Keratinocyte (primary cell): ENCODE measurements around the gene DVL1. TPM values are rescaled to one million over a fixed set of nuclear protein-coding genes. Genes with fewer than 3 reads are reported as not detected.

ENCODE experiments used
- DNase-seq: peaks from one replicate; pipeline ENCODE4 v3.0.0-alpha.2; 2011; ENCODE audit warnings: low read depth, missing footprints, low spot score
- FAIRE-seq: peaks from 2 replicates; lab custom pipeline; 2011; peaks lifted over from hg19 to GRCh38; lab: Jason Lieb, UNC
- H2AFZ ChIP-seq: 2 replicates; pipeline ENCODE4 v1.6.0; 2012; ENCODE audit warnings: low read length, control low read depth, inconsistent platforms; ENCODE audit not compliant: control insufficient read depth
- H3K27ac ChIP-seq: 2 replicates; pipeline ENCODE4 v1.5.1; 2011; ENCODE audit warnings: low read length; ENCODE audit not compliant: control insufficient read depth, insufficient read depth
- H3K27me3 ChIP-seq: 3 replicates; pipeline ENCODE4 v1.6.0; 2011; ENCODE audit warnings: low read length; ENCODE audit not compliant: control insufficient read depth, insufficient read depth; ENCODE audit errors: extremely low read depth
- H3K36me3 ChIP-seq, 2 experiments: 2 replicates in 1 of 2; 3 replicates in 1 of 2; pipeline ENCODE4 v1.5.1; 2011; ENCODE audit warnings: low read length in 2 of 2, mild to moderate bottlenecking in 1 of 2; ENCODE audit not compliant: control insufficient read depth in 2 of 2, insufficient read depth in 2 of 2; ENCODE audit errors: extremely low read depth in 1 of 2
- H3K4me1 ChIP-seq: 3 replicates; pipeline ENCODE4 v1.5.1; 2011; ENCODE audit warnings: low read length; ENCODE audit not compliant: control insufficient read depth, insufficient read depth; ENCODE audit errors: extremely low read depth
- H3K4me2 ChIP-seq: 3 replicates; pipeline ENCODE4 v1.6.0; 2011; ENCODE audit warnings: low read depth, low read length; ENCODE audit not compliant: control insufficient read depth, insufficient read depth; ENCODE audit errors: extremely low read depth
- H3K4me3 ChIP-seq, 3 experiments: fragments of 200-600 bp in 1 of 3; sonication (generic) in 1 of 3; 2 replicates in 2 of 3; 3 replicates in 1 of 3; pipeline ENCODE4 v1.5.1; 2011 to 2016; ENCODE audit warnings: low read length in 3 of 3, mild to moderate bottlenecking in 3 of 3, control low read depth in 2 of 3, inconsistent platforms in 1 of 3, low read depth in 1 of 3, mixed read lengths in 1 of 3, mixed run types in 1 of 3, moderate library complexity in 1 of 3; ENCODE audit not compliant: control insufficient read depth in 2 of 3, insufficient read depth in 2 of 3; ENCODE audit errors: extremely low read depth in 1 of 3
- H3K79me2 ChIP-seq: 2 replicates; pipeline ENCODE4 v1.6.0; 2012; ENCODE audit warnings: low read length; ENCODE audit not compliant: control insufficient read depth, insufficient read depth
- H3K9ac ChIP-seq: 3 replicates; pipeline ENCODE4 v1.6.0; 2011; ENCODE audit warnings: low read length; ENCODE audit not compliant: control insufficient read depth, insufficient read depth; ENCODE audit errors: extremely low read depth
- H3K9me1 ChIP-seq: 3 replicates; pipeline ENCODE4 v1.6.0; 2011; ENCODE audit warnings: low read length; ENCODE audit not compliant: control insufficient read depth, insufficient read depth; ENCODE audit errors: extremely low read depth
- H3K9me3 ChIP-seq: 2 replicates; pipeline ENCODE4 v1.5.1; 2012; ENCODE audit warnings: low read depth, low read length; ENCODE audit not compliant: control insufficient read depth
- H4K20me1 ChIP-seq: 3 replicates; pipeline ENCODE4 v1.6.0; 2011; ENCODE audit warnings: low read length; ENCODE audit not compliant: control insufficient read depth, insufficient read depth; ENCODE audit errors: extremely low read depth
- CTCF ChIP-seq, 3 experiments: IDR thresholded peaks in 1 of 3; conservative IDR thresholded peaks in 1 of 3; optimal IDR thresholded peaks in 1 of 3; 2 replicates in 2 of 3; 3 replicates in 1 of 3; pipeline versions ENCODE3 to v1.5.1; 2011; ENCODE audit warnings: low read length in 3 of 3, mild to moderate bottlenecking in 3 of 3, moderate library complexity in 2 of 3, control low read depth in 1 of 3, inconsistent platforms in 1 of 3; ENCODE audit not compliant: insufficient read depth in 2 of 3; ENCODE audit errors: extremely low read depth in 1 of 3
- EZH2 ChIP-seq: IDR thresholded peaks from one replicate; pipeline ENCODE4 v1.6.1; 2012; ENCODE audit warnings: inconsistent platforms, mild to moderate bottlenecking, low read length, moderate library complexity
- dilution Hi-C: fragments of 300-500 bp; cut with MboI; formaldehyde crosslinking; loops from one replicate; pipeline ENCODE4 v1.7.0; 2020; ENCODE audit warnings: low sequenced_read_pairs; ENCODE audit not compliant: extremely low pct_ligation_motif_present
- polyA minus RNA-seq, 3 experiments: library from RNA; depleted of rRNA, polyadenylated mRNA; stranded (reverse); fragments of >200 nt; gene quantifications; 1 replicate in 1 of 3; 2 replicates in 1 of 3; 3 replicates in 1 of 3; pipeline ENCODE4 v1.2.3, GENCODE V29; 2011
- polyA plus RNA-seq, 5 experiments: library from polyadenylated mRNA; depleted of rRNA in 3 of 5; stranded (reverse) in 3 of 5; stranded (forward) in 1 of 5; unstranded in 1 of 5; fragments of >200 nt; gene quantifications; 1 replicate in 1 of 5; 2 replicates in 3 of 5; 3 replicates in 1 of 5; pipeline versions ENCODE4 v1.2.1 to v1.2.3, GENCODE V29; 2011 to 2012; ENCODE audit warnings: missing spikeins in 2 of 5, low read depth in 1 of 5, low replicate concordance in 1 of 5

The DVL1 gene
- polyA plus RNA-seq (28.1 to 68.6 TPM (median 31.6 TPM) in 3 replicates), polyA minus RNA-seq (26.4 to 34.3 TPM (median 33.9 TPM) in 3 replicates)
- 55.8 TPM for polyA plus RNA-seq (2011; ENCODE audit: low read depth)
- 11.1 and 34.0 TPM in 2 replicates for polyA plus RNA-seq (2011; cell fraction: cytosol; rRNA removed)
- polyA plus RNA-seq (2011; cell fraction: nucleus; rRNA removed), result 84.0 and 105 TPM in 2 replicates
- polyA plus RNA-seq (2012; ENCODE audit: low replicate concordance), result 52.2 and 66.2 TPM in 2 replicates
- polyA minus RNA-seq (2011; cell fraction: cytosol; rRNA and poly(A)+ RNA removed), result 74.2 TPM
- polyA minus RNA-seq (2011; cell fraction: nucleus; rRNA and poly(A)+ RNA removed), result 39.9 and 69.1 TPM in 2 replicates

DNA sequence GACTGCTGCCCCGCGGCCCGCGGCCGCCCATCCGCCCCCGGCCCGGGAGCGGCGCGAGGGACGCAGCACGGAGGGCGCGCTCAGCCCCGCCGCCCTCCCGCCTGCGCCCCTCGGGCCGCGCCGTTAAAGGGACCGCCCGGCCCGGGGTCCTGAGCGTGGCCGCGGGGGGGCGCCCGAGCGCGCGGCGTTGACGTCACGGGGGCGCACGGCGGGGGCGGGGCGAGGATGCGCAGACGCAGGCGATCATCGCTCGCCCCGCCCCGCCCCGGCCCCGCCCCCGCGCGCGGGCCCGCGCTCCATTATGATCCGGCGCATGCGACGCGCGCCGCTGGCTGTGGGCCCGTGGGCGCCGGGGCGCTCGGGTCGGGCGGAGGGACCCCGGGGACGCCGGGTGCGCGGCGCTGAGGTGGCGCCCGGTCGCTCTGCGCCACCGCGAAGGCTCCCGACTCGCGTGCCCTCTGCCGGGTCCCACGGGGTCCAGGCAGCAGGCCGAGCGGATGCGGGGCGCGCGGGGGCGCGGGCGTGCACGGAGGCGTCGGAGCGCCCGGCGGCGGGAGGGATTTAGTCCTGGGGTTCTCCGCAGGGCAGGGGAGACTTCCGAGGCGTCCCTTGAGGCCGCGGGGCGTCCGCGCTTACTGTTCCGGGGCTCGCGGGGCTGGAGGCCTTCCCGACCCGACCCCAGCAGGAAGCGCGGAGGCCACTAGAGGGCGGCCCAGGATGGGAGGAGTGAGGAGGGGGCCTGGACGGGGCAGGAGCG is at the start of gene DVL1:
Gene DVL1, minus strand, starts transcription at position 163 of the 757 bp plus-strand sequence. CDS start 353 bp downstream, outside the sequence.
- dilution Hi-C loops, result no loop called here
- Histone ChIP-seq H3K4me2 (peak within 1 kb of the TSS; percentile 94), H3K9me3 (no peaks in the 10 kb centered on the region), H3K4me1 (peaks cover 37% of the 10 kb centered on the region), H4K20me1 (no peaks in the 10 kb centered on the region), H3K4me3 (peak within 1 kb of the TSS; percentile 72 to 95 (median 85)), H3K27me3 (peaks cover 3% of the 10 kb centered on the region), H3K36me3 (no peaks in the 10 kb centered on the region), H3K79me2 (peaks cover 45% of the 10 kb centered on the region), H3K9me1 (no peaks in the 10 kb centered on the region), H2AFZ (peak within 1 kb of the TSS; percentile 6), H3K27ac (peak within 1 kb of the TSS; percentile 60), H3K9ac (peak within 1 kb of the TSS; percentile 83)
- FAIRE-seq (no peak), DNase-seq (no peak)
- TF ChIP-seq EZH2, result no peak
- TF ChIP-seq CTCF (optimal IDR thresholded peaks at IDR 0.05 in 1 of 3, IDR thresholded peaks at IDR 0.05 in 1 of 3, conservative IDR thresholded peaks at IDR 0.05 in 1 of 3; ENCODE audit: extremely low read depth in 1 of 3, insufficient read depth in 2 of 3, low read length in 3 of 3), result peak in 1 of 3 experiments; percentile 58

DNA sequence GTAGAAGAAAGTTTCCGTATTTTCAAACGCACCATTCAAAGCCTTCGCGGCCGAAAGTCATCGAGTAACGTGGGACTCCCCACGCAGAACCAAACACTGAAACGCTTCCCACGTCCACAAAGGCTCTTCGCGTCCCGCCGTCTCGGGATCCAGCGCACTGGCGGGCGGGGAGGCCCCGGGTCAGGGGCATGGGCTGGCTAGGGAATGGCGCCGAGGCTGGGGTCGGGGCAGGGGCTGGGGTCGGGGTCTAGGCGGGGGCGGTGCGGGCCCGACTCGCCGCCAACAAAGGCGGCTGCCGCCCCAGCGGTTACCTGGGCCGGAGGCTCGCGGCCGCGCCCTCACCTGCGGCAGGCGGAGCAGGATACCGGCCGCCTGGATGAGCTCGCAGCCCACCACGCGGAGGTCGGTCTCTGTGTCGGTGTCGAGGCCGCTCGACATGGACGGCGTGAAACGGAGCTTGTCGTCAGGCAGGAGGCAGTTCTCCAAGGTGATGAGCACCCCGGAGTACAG is 49.5 kb upstream of the DVL1 start:
- H3K4me1 ChIP-seq, result peaks cover 37% of the 10 kb centered on the region
- no peaks in the 10 kb centered on the region for H3K27me3 ChIP-seq

More for the DNA sequence above, 49.5 kb upstream of the DVL1 start:
- Histone ChIP-seq H3K9me1 (no peaks in the 10 kb centered on the region), H3K4me2 (peak overlapping the region; percentile 98), H4K20me1 (peaks cover 7% of the 10 kb centered on the region), H3K36me3 (peaks cover 29 to 47% of the 10 kb centered on the region in 2 experiments), H3K9ac (peak overlapping the region; percentile 90), H3K27ac (peak overlapping the region; percentile 84), H3K4me3 (peak overlapping the region; percentile 92 to 97 (median 97)), H3K79me2 (peaks cover 65% of the 10 kb centered on the region), H2AFZ (peak overlapping the region; percentile 86), H3K9me3 (no peaks in the 10 kb centered on the region)
- DNase-seq, result no peak
- TF ChIP-seq CTCF (optimal IDR thresholded peaks at IDR 0.05 in 1 of 3, IDR thresholded peaks at IDR 0.05 in 1 of 3, conservative IDR thresholded peaks at IDR 0.05 in 1 of 3; ENCODE audit: extremely low read depth in 1 of 3, insufficient read depth in 2 of 3, low read length in 3 of 3) (no peak), EZH2 (no peak)
- FAIRE-seq, result no peak
- dilution Hi-C loops, result no loop called here
